SK-N-SH (cell line): ENCODE results near the gene ZBTB7A. TPM values are rescaled to one million over a fixed set of nuclear protein-coding genes. Genes with fewer than 3 reads are reported as not detected.

Source experiments
- CTCF ChIA-PET: fragments of 300-600, 350-600 bp; formaldehyde crosslinking; extraction: SDS; loops from one replicate; lab custom pipeline; 2021; lab: Yijun Ruan, JAX
- POLR2A ChIA-PET: fragments of 350-600 bp; sonication (Branson Sonifier 250); formaldehyde crosslinking; extraction: SDS; loops from one replicate; lab custom pipeline; 2020; ENCODE audit warnings: antibody characterized with exemption, inconsistent platforms; lab: Yijun Ruan, JAX
- DNase-seq: peaks from one replicate; pipeline ENCODE4 v3.0.0; 2012
- H2AFZ ChIP-seq: fragments of 200-600 bp; sonication (generic); 2 replicates; pipeline ENCODE4 v1.8.1; 2016; ENCODE audit warnings: antibody characterized with exemption, mild to moderate bottlenecking, low read depth
- H3F3A ChIP-seq: fragments of 200-600 bp; sonication (generic); replicated peaks from 2 replicates; pipeline ENCODE3; 2016; ENCODE audit warnings: antibody characterized with exemption, mild to moderate bottlenecking; ENCODE audit not compliant: insufficient read depth
- H3K27ac ChIP-seq, 2 experiments: fragments of 200-500 bp in 1 of 2; fragments of 200-600 bp in 1 of 2; sonication (Bioruptor generic) in 1 of 2; sonication (generic), shearing (Covaris generic) in 1 of 2; 2 replicates each; pipeline versions ENCODE4 v1.5.1 to v1.6.1; 2014 to 2016; ENCODE audit warnings: low read depth in 2 of 2, inconsistent platforms in 1 of 2, low read length in 1 of 2, mild to moderate bottlenecking in 1 of 2, mixed read lengths in 1 of 2
- H3K27me3 ChIP-seq: fragments of 200-600 bp; sonication (generic), shearing (Covaris generic); 2 replicates; pipeline ENCODE4 v1.6.1; 2016; ENCODE audit warnings: mixed run types; ENCODE audit not compliant: insufficient read depth
- H3K36me3 ChIP-seq, 2 experiments: fragments of 200-500 bp in 1 of 2; fragments of 200-600 bp in 1 of 2; sonication (Bioruptor generic) in 1 of 2; sonication (generic) in 1 of 2; replicated peaks in 1 of 2; 2 replicates each; pipeline versions ENCODE3 to v1.5.1; 2014 to 2016; ENCODE audit warnings: low read length in 1 of 2, mild to moderate bottlenecking in 1 of 2; ENCODE audit not compliant: insufficient read depth in 2 of 2, control insufficient read depth in 1 of 2
- H3K4me1 ChIP-seq, 2 experiments: fragments of 200-500 bp in 1 of 2; fragments of 200-600 bp in 1 of 2; sonication (Bioruptor generic) in 1 of 2; sonication (generic), shearing (Covaris generic) in 1 of 2; 2 replicates each; pipeline versions ENCODE4 v1.5.1 to v1.6.1; 2014 to 2016; ENCODE audit warnings: low read depth in 1 of 2, low read length in 1 of 2, mixed run types in 1 of 2; ENCODE audit not compliant: insufficient read depth in 2 of 2, control insufficient read depth in 1 of 2
- H3K4me2 ChIP-seq: fragments of 200-600 bp; sonication (generic), shearing (Covaris generic); 2 replicates; pipeline ENCODE4 v1.6.1; 2017; ENCODE audit warnings: mixed run types
- H3K4me3 ChIP-seq, 2 experiments: fragments of 200-500 bp in 1 of 2; fragments of 200-600 bp in 1 of 2; sonication (Bioruptor generic) in 1 of 2; sonication (generic), shearing (Covaris generic) in 1 of 2; 2 replicates each; pipeline versions ENCODE4 v1.5.1 to v1.8.1; 2014 to 2016; ENCODE audit warnings: low read depth in 2 of 2, inconsistent platforms in 1 of 2, low read length in 1 of 2, mild to moderate bottlenecking in 1 of 2, mixed read lengths in 1 of 2, moderate library complexity in 1 of 2
- H3K79me2 ChIP-seq: fragments of 200-600 bp; sonication (generic); 2 replicates; pipeline ENCODE4 v1.8.1; 2017; ENCODE audit warnings: mild to moderate bottlenecking; ENCODE audit not compliant: insufficient read depth
- H3K9ac ChIP-seq: fragments of 200-600 bp; sonication (generic); 2 replicates; pipeline ENCODE4 v1.6.1; 2017; ENCODE audit warnings: mixed run types
- H3K9me2 ChIP-seq: fragments of 200-600 bp; sonication (generic); 2 replicates; pipeline ENCODE4 v1.6.1; 2017; ENCODE audit warnings: mixed run types
- H3K9me3 ChIP-seq: fragments of 200-600 bp; sonication (generic); 2 replicates; pipeline ENCODE4 v1.6.1; 2017; ENCODE audit warnings: mixed run types, mild to moderate bottlenecking, moderate library complexity
- H4K20me1 ChIP-seq: fragments of 200-600 bp; sonication (generic); 2 replicates; pipeline ENCODE4 v1.6.1; 2017; ENCODE audit warnings: mild to moderate bottlenecking, mixed run types; ENCODE audit not compliant: insufficient read depth
- CHD2 ChIP-seq: fragments of 150-350 bp; IDR thresholded peaks from 2 replicates; pipeline ENCODE4 v1.6.1; 2018; ENCODE audit warnings: low read length; ENCODE audit not compliant: partially characterized antibody
- EP300 ChIP-seq, 2 experiments: IDR thresholded peaks; 2 replicates each; pipeline versions ENCODE4 v1.4.0 to v1.6.1; 2012; ENCODE audit warnings: borderline replicate concordance in 1 of 2, low read depth in 1 of 2, low read length in 1 of 2
- FOSL2 ChIP-seq: IDR thresholded peaks from 2 replicates; pipeline ENCODE4 v1.4.0; 2012; ENCODE audit warnings: low read depth, mild to moderate bottlenecking, moderate library complexity, borderline replicate concordance
- FOXM1 ChIP-seq: IDR thresholded peaks from 2 replicates; pipeline ENCODE4 v1.4.0; 2012; ENCODE audit warnings: low read depth, mild to moderate bottlenecking
- GABPA ChIP-seq: IDR thresholded peaks from 2 replicates; pipeline ENCODE4 v1.4.0; 2012; ENCODE audit warnings: low read depth, mild to moderate bottlenecking
- GATA2 ChIP-seq: sonication (generic); formaldehyde crosslinking; IDR thresholded peaks from 2 replicates; pipeline ENCODE4 v1.5.0; 2020; ENCODE audit warnings: mild to moderate bottlenecking, missing genetic modification reagents
- JUND ChIP-seq: IDR thresholded peaks from 2 replicates; pipeline ENCODE4 v1.4.0; 2012
- MXI1 ChIP-seq: IDR thresholded peaks from 2 replicates; pipeline ENCODE4 v1.6.1; 2012; ENCODE audit warnings: mild to moderate bottlenecking, low read depth, low read length, improper control_type of control experiment
- RAD21 ChIP-seq: IDR thresholded peaks from 2 replicates; pipeline ENCODE4 v1.6.1; 2012; ENCODE audit warnings: mild to moderate bottlenecking, low read length
- REST ChIP-seq: IDR thresholded peaks from 2 replicates; pipeline ENCODE4 v1.6.1; 2012; ENCODE audit warnings: mild to moderate bottlenecking, low read depth, low read length, moderate library complexity
- SIN3A ChIP-seq: IDR thresholded peaks from 2 replicates; pipeline ENCODE4 v1.6.1; 2012; ENCODE audit warnings: low read depth, mild to moderate bottlenecking, low read length, moderate library complexity, borderline replicate concordance
- USF2 ChIP-seq: fragments of 150-350 bp; IDR thresholded peaks from 2 replicates; pipeline ENCODE4 v1.6.1; 2017; ENCODE audit warnings: antibody characterized with exemption, low read length, low read depth, borderline replicate concordance
- YY1 ChIP-seq: IDR thresholded peaks from 2 replicates; pipeline ENCODE4 v1.4.0; 2012; ENCODE audit warnings: low read depth, mild to moderate bottlenecking
- WGBS: methylation state at CpG from one replicate; pipeline ENCODE4 v1.1.6; 2017; ENCODE audit warnings: low lambda C conversion rate; 5-methylcytosine and 5-hydroxymethylcytosine counted together
- polyA plus RNA-seq, 3 experiments: library from polyadenylated mRNA; depleted of rRNA; stranded (reverse); fragments of >200 nt; gene quantifications; 2 replicates each; pipeline ENCODE4 v1.2.3, GENCODE V29; 2012
- TF ChIP-seq, protein P1 (sequence below): fragments of 150-350 bp; IDR thresholded peaks from 2 replicates; pipeline ENCODE4 v1.6.1; 2016; ENCODE audit warnings: mild to moderate bottlenecking, low read depth, low read length

Gene ZBTB7A
- polyA plus RNA-seq, 1 of the 3 experiments (the other 2 are of a cell fraction) = 7.4 TPM

DNA sequence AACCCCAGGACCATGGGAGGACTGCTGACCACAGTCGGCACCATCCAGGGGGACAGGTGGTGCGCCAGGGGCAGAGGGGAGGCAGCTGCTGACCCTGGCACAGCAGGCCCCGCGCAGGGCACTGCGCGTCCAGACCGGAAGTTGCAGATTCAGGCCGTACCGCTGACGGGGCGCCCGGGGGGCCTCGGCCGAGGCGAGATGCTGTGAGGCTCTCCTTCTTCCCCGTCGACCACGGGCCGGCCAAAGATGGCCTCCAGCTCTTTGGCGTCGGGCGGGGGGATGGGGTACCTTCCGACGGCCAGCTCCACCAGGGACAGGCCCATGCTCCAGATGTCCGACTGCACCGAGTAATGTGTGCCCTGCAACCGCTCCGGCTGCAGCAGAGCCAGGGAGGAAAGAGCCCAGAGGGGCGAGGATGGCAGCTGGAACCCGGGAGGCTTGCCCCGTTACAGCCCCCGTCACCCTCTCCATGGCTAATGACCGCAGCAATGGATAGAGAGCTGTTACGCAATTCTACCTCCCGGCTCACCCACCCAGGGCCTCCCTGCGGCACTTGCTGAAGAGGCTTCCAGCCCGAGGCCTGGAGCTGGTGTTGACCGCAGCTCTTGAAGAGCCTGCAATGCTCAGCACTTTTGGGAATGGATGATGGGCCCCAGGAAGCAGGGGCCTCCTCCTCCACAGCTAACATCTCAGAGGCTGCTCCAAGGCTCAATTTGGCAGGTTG lies 32.5 kb upstream of the ZBTB7A start:
- no peaks in the 10 kb centered on the region for H4K20me1 ChIP-seq
- CTCF ChIA-PET = interaction anchor here (0.6 to 1.1 kb wide), 3 partner anchors 16 to 888 kb away, joined by 3 read pairs; no protein-coding TSS in a partner anchor
- DNase-seq = no peak
- no peak overlapping the region for H3K27ac ChIP-seq
- no peaks in the 10 kb centered on the region for H3K9me2 ChIP-seq
- H3K9ac ChIP-seq = no peak overlapping the region
- no peaks in the 10 kb centered on the region for H3K27me3 ChIP-seq
- no peak overlapping the region for H3K4me3 ChIP-seq
- H3F3A ChIP-seq = no peaks in the 10 kb centered on the region
- no peaks in the 10 kb centered on the region for H3K9me3 ChIP-seq
- 95% methylated on average over 14 of the region's 38 CpGs for WGBS
- H3K36me3 ChIP-seq = peaks cover 4 to 42% of the 10 kb centered on the region in 2 experiments
- TF ChIP-seq MXI1 (no peak), RAD21 (no peak)
- TF ChIP-seq, protein P1, sequence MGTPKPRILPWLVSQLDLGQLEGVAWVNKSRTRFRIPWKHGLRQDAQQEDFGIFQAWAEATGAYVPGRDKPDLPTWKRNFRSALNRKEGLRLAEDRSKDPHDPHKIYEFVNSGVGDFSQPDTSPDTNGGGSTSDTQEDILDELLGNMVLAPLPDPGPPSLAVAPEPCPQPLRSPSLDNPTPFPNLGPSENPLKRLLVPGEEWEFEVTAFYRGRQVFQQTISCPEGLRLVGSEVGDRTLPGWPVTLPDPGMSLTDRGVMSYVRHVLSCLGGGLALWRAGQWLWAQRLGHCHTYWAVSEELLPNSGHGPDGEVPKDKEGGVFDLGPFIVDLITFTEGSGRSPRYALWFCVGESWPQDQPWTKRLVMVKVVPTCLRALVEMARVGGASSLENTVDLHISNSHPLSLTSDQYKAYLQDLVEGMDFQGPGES = no peak
- TF ChIP-seq, all 33 proteins: peak for 0
- Histone ChIP-seq H3K79me2 (no peaks in the 10 kb centered on the region), H3K4me2 (no peak overlapping the region), H3K4me1 (no peaks in the 10 kb centered on the region), H2AFZ (no peak overlapping the region)
- POLR2A ChIA-PET = no interaction called here

DNA sequence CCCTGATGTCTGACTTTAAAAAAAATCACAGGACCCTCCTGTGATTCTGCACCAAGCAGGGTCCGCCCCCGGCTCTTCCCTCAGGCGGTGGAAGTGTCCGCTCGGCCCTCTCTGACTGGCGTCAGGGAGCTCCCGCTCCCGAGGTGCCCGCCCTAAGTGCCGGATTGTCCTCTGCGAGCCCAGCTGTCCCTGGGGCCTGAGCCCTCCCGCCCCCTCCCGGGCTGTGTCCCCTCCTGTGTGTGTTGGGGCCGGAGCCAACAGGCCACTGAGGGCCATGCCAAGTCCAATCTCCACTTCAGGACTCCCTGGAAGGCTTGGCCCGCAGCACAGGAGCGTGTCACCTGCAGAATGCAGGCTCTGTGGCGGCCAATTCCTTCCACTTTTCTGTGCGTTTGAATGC lies 31.8 kb upstream of the ZBTB7A start:
- Histone ChIP-seq H3K27me3 (no peaks in the 10 kb centered on the region), H3K36me3 (peaks cover 4 to 42% of the 10 kb centered on the region in 2 experiments), H3K79me2 (no peaks in the 10 kb centered on the region), H3K4me1 (no peaks in the 10 kb centered on the region), H4K20me1 (no peaks in the 10 kb centered on the region), H3K4me3 (no peak overlapping the region), H3K9ac (no peak overlapping the region), H3K4me2 (no peak overlapping the region), H3K27ac (no peak overlapping the region), H3K9me3 (no peaks in the 10 kb centered on the region), H2AFZ (no peak overlapping the region), H3K9me2 (no peaks in the 10 kb centered on the region), H3F3A (no peaks in the 10 kb centered on the region)
- DNase-seq = no peak
- CTCF ChIA-PET = interaction anchor here (0.6 to 1.3 kb wide), 4 partner anchors 17 to 887 kb away, joined by 3 read pairs; no protein-coding TSS in a partner anchor
- POLR2A ChIA-PET = no interaction called here
- 95% methylated on average over 7 of the region's 18 CpGs for WGBS
- TF ChIP-seq FOXM1 (no peak), RAD21 (no peak), GABPA (no peak), REST (no peak), EP300 (IDR thresholded peaks at IDR 0.05; ENCODE audit: borderline replicate concordance in 1 of 2, low read depth in 1 of 2, low read length in 1 of 2) (no peak), CHD2 (no peak), JUND (no peak), YY1 (no peak), GATA2 (no peak), SIN3A (no peak), FOSL2 (no peak), USF2 (no peak)
- TF ChIP-seq, protein P1 = no peak
